ENCODE data around the gene KLK1. TPM values are rescaled to one million over a fixed set of nuclear protein-coding genes. Genes with fewer than 3 reads are reported as not detected.

The KLK1 gene
- total and polyA plus RNA-seq, 10 of the 15 experiments (the other 5 are each of a cell fraction or from before 2014, with no cell fraction given): 3.4 to 27.5 (median 20.2) TPM

- TF ChIP-seq REST (IDR thresholded peaks at IDR 0.05; ENCODE audit: low read depth, low read length) (no peak; the same call in 1 of the 2 replicates), HCFC1 (IDR thresholded peaks at IDR 0.05; ENCODE audit: low read length) (peak; percentile 68), BACH1 (IDR thresholded peaks at IDR 0.05; ENCODE audit: borderline replicate concordance) (peak; percentile 83), POU2F2 (IDR thresholded peaks at IDR 0.05; ENCODE audit: borderline replicate concordance, low read depth, low read length) (peak; percentile 96; the same call in 2 of the 3 replicates), IRF5 (IDR thresholded peaks at IDR 0.05; ENCODE audit: borderline replicate concordance) (peak; percentile 100), ZNF592 (IDR thresholded peaks at IDR 0.05) (peak; percentile 96), SUZ12 (IDR thresholded peaks at IDR 0.05; ENCODE audit: unreplicated experiment) (no peak), MYB (IDR thresholded peaks at IDR 0.05; ENCODE audit: borderline replicate concordance, low read depth, low read length) (peak; percentile 100), SREBF2 (IDR thresholded peaks at IDR 0.05; ENCODE audit: low read length) (no peak), ATF2 (IDR thresholded peaks at IDR 0.05; ENCODE audit: low read length) (no peak), NFYB (IDR thresholded peaks at IDR 0.05; ENCODE audit: insufficient read depth, low read depth, low read length) (no peak), MLLT1 (IDR thresholded peaks at IDR 0.05) (peak; percentile 88), ZNF24 (IDR thresholded peaks at IDR 0.05) (no peak), PAX5 (IDR thresholded peaks at IDR 0.05; ENCODE audit: borderline replicate concordance, low read depth, low read length) (peak; percentile 34; the same call in 1 of the 2 replicates), LARP7 (IDR thresholded peaks at IDR 0.05) (peak; percentile 91), PAX8 (IDR thresholded peaks at IDR 0.05) (no peak), SUPT20H (IDR thresholded peaks at IDR 0.05; ENCODE audit: borderline replicate concordance, control insufficient read depth, low read depth, low read length) (no peak)
Measured at GRCh38 chr19:50804420-50805272, 18.9 kb downstream of the KLK1 start (continued).
